ENCODE results near the gene CLCN4. TPM values are rescaled to one million over a fixed set of nuclear protein-coding genes. Genes with fewer than 3 reads are reported as not detected.

Gene CLCN4
- polyA plus RNA-seq, 1 of the 3 experiments (the other 2 are of a cell fraction) = 1.1 TPM

DNA sequence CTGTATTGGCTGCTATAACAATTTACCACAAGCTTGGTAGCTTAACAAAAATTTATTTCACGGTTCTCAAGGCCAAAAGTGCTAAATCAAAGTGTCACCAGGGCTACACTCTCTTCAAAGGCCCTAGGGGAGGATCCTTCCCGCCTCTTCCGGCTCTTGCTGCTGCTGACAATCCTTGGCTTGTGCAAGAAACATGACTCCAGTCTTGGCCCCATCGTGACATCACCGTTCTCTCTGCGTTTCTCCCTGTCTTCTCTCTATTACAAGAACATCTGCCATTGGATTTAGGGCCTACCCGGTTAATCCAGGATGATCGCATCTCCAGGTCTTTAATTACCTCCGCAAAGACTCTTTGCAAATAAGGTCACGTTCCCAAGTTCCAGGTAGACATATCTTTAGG is 10.4 kb upstream of the CLCN4 start:
- Histone ChIP-seq H4K20me1 (ENCODE audit: insufficient read depth) (no peaks in the 10 kb centered on the region), H3K27me3 (ENCODE audit: insufficient read depth) (no peaks in the 10 kb centered on the region), H3K9ac (no peak overlapping the region), H3K79me2 (ENCODE audit: insufficient read depth) (no peaks in the 10 kb centered on the region), H3K36me3 (replicated peaks in 1 of 2; ENCODE audit: control insufficient read depth in 1 of 2, insufficient read depth in 2 of 2, low read length in 1 of 2) (no peaks in the 10 kb centered on the region), H3K9me3 (no peaks in the 10 kb centered on the region), H3F3A (replicated peaks; ENCODE audit: insufficient read depth) (no peaks in the 10 kb centered on the region), H3K4me2 (no peak overlapping the region), H3K4me1 (ENCODE audit: control insufficient read depth in 1 of 2, insufficient read depth in 2 of 2, low read depth in 1 of 2, low read length in 1 of 2) (no peaks in the 10 kb centered on the region), H3K4me3 (ENCODE audit: low read depth in 2 of 2, low read length in 1 of 2) (no peak overlapping the region), H3K27ac (ENCODE audit: low read depth in 2 of 2, low read length in 1 of 2) (no peak overlapping the region), H3K9me2 (no peaks in the 10 kb centered on the region), H2AFZ (ENCODE audit: low read depth) (no peak overlapping the region)
- TF ChIP-seq RAD21 (IDR thresholded peaks at IDR 0.05; ENCODE audit: low read length) = no peak
- no peak for TF ChIP-seq SMC3 (IDR thresholded peaks at IDR 0.05; ENCODE audit: low read depth, low read length)
- TF ChIP-seq FOSL2 (IDR thresholded peaks at IDR 0.05; ENCODE audit: borderline replicate concordance, low read depth) = no peak
- TF ChIP-seq EP300 (IDR thresholded peaks at IDR 0.05; ENCODE audit: borderline replicate concordance in 1 of 2, low read depth in 1 of 2, low read length in 1 of 2) = no peak
- TF ChIP-seq EZH2phosphoT487 (IDR thresholded peaks at IDR 0.05; ENCODE audit: borderline replicate concordance, low read depth) = no peak
- TF ChIP-seq SIN3A (IDR thresholded peaks at IDR 0.05; ENCODE audit: borderline replicate concordance, low read depth, low read length) = no peak
- no peak for TF ChIP-seq TAF1 (IDR thresholded peaks at IDR 0.05; ENCODE audit: borderline replicate concordance, low read depth, low read length)
- TF ChIP-seq RCOR1 (IDR thresholded peaks at IDR 0.05; ENCODE audit: low read length) = no peak
- no peak for TF ChIP-seq JUND (IDR thresholded peaks at IDR 0.05)
- no peak for TF ChIP-seq YY1 (IDR thresholded peaks at IDR 0.05; ENCODE audit: low read depth)
- TF ChIP-seq ELF1 (IDR thresholded peaks at IDR 0.05) = no peak
- TF ChIP-seq, protein P1, sequence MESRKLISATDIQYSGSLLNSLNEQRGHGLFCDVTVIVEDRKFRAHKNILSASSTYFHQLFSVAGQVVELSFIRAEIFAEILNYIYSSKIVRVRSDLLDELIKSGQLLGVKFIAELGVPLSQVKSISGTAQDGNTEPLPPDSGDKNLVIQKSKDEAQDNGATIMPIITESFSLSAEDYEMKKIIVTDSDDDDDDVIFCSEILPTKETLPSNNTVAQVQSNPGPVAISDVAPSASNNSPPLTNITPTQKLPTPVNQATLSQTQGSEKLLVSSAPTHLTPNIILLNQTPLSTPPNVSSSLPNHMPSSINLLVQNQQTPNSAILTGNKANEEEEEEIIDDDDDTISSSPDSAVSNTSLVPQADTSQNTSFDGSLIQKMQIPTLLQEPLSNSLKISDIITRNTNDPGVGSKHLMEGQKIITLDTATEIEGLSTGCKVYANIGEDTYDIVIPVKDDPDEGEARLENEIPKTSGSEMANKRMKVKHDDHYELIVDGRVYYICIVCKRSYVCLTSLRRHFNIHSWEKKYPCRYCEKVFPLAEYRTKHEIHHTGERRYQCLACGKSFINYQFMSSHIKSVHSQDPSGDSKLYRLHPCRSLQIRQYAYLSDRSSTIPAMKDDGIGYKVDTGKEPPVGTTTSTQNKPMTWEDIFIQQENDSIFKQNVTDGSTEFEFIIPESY (IDR thresholded peaks at IDR 0.05; ENCODE audit: borderline replicate concordance, low read depth) = no peak
- TF ChIP-seq MXI1 (IDR thresholded peaks at IDR 0.05; ENCODE audit: low read depth, low read length) = no peak
- TF ChIP-seq RXRA (IDR thresholded peaks at IDR 0.05; ENCODE audit: borderline replicate concordance, low read depth) = no peak
- TF ChIP-seq MEF2A (IDR thresholded peaks at IDR 0.05; ENCODE audit: borderline replicate concordance, low read depth) = no peak
- TF ChIP-seq, protein P2, sequence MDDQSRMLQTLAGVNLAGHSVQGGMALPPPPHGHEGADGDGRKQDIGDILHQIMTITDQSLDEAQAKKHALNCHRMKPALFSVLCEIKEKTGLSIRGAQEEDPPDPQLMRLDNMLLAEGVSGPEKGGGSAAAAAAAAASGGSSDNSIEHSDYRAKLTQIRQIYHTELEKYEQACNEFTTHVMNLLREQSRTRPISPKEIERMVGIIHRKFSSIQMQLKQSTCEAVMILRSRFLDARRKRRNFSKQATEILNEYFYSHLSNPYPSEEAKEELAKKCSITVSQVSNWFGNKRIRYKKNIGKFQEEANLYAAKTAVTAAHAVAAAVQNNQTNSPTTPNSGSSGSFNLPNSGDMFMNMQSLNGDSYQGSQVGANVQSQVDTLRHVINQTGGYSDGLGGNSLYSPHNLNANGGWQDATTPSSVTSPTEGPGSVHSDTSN (IDR thresholded peaks at IDR 0.05) = no peak
- WGBS (ENCODE audit: low lambda C conversion rate) = 50% methylated on average over 10 of the region's 10 CpGs
- ChIA-PET CTCF (no interaction called here), POLR2A (no interaction called here)
- no peak for DNase-seq

DNA sequence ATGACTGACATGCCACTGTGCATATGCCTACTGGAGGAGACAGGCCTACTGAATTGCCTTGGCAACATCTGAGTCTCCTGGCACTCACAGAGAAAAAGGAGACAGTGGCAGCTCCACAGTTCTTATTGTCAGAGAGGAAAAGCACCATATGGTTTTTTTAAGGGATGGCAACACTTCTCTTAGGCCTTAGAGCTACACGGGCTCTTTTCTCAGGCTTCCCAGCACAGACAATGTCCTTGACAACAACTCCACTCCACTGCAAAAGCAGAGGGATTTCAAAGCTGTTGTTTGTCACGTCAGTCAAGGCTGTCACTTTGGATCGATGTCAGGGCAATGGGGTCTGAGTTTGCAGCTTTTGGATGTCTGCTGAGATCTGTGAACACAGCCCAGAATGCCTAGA is 4.7 kb upstream of the CLCN4 start:
- Histone ChIP-seq H3K27ac (ENCODE audit: low read depth in 2 of 2, low read length in 1 of 2) (no peak overlapping the region), H3K27me3 (ENCODE audit: insufficient read depth) (peaks cover 8% of the 10 kb centered on the region; the same call in 1 of the 2 replicates), H3K9ac (no peak overlapping the region), H3K79me2 (ENCODE audit: insufficient read depth) (no peaks in the 10 kb centered on the region), H4K20me1 (ENCODE audit: insufficient read depth) (no peaks in the 10 kb centered on the region), H3K4me3 (ENCODE audit: low read depth in 2 of 2, low read length in 1 of 2) (no peak overlapping the region), H3K4me1 (ENCODE audit: control insufficient read depth in 1 of 2, insufficient read depth in 2 of 2, low read depth in 1 of 2, low read length in 1 of 2) (no peaks in the 10 kb centered on the region), H3K4me2 (no peak overlapping the region), H3K36me3 (replicated peaks in 1 of 2; ENCODE audit: control insufficient read depth in 1 of 2, insufficient read depth in 2 of 2, low read length in 1 of 2) (no peaks in the 10 kb centered on the region), H3K9me2 (no peaks in the 10 kb centered on the region), H3K9me3 (no peaks in the 10 kb centered on the region), H3F3A (replicated peaks; ENCODE audit: insufficient read depth) (no peaks in the 10 kb centered on the region), H2AFZ (ENCODE audit: low read depth) (no peak overlapping the region)
- no peak for DNase-seq
- ChIA-PET POLR2A (no interaction called here), CTCF (interaction anchor here (2.1 kb wide), 1 partner anchor 32 kb away, joined by 7 read pairs; no protein-coding TSS in a partner anchor)
- TF ChIP-seq FOSL2 (IDR thresholded peaks at IDR 0.05; ENCODE audit: borderline replicate concordance, low read depth) (no peak), CHD2 (IDR thresholded peaks at IDR 0.05; ENCODE audit: low read length, partially characterized antibody) (no peak), POLR2AphosphoS5 (IDR thresholded peaks at IDR 0.05; ENCODE audit: low read depth, low read length) (no peak), GATA2 (CRISPR knock-in tag; IDR thresholded peaks at IDR 0.05) (no peak), EZH2phosphoT487 (IDR thresholded peaks at IDR 0.05; ENCODE audit: borderline replicate concordance, low read depth) (no peak), SMC3 (IDR thresholded peaks at IDR 0.05; ENCODE audit: low read depth, low read length) (no peak), RCOR1 (IDR thresholded peaks at IDR 0.05; ENCODE audit: low read length) (no peak), RXRA (IDR thresholded peaks at IDR 0.05; ENCODE audit: borderline replicate concordance, low read depth) (no peak)
- TF ChIP-seq, protein P3, sequence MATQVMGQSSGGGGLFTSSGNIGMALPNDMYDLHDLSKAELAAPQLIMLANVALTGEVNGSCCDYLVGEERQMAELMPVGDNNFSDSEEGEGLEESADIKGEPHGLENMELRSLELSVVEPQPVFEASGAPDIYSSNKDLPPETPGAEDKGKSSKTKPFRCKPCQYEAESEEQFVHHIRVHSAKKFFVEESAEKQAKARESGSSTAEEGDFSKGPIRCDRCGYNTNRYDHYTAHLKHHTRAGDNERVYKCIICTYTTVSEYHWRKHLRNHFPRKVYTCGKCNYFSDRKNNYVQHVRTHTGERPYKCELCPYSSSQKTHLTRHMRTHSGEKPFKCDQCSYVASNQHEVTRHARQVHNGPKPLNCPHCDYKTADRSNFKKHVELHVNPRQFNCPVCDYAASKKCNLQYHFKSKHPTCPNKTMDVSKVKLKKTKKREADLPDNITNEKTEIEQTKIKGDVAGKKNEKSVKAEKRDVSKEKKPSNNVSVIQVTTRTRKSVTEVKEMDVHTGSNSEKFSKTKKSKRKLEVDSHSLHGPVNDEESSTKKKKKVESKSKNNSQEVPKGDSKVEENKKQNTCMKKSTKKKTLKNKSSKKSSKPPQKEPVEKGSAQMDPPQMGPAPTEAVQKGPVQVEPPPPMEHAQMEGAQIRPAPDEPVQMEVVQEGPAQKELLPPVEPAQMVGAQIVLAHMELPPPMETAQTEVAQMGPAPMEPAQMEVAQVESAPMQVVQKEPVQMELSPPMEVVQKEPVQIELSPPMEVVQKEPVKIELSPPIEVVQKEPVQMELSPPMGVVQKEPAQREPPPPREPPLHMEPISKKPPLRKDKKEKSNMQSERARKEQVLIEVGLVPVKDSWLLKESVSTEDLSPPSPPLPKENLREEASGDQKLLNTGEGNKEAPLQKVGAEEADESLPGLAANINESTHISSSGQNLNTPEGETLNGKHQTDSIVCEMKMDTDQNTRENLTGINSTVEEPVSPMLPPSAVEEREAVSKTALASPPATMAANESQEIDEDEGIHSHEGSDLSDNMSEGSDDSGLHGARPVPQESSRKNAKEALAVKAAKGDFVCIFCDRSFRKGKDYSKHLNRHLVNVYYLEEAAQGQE (IDR thresholded peaks at IDR 0.05; ENCODE audit: low read depth, low read length) = no peak
- WGBS (ENCODE audit: low lambda C conversion rate) = 22% methylated on average over 3 of the region's 3 CpGs

Data from SK-N-SH (cell line).